ENCODE data around the gene TAGLN2.
A peak's percentile ranks its signal among the peaks of the same experiment; 100 is the strongest.

TAGLN2 gene

DNA sequence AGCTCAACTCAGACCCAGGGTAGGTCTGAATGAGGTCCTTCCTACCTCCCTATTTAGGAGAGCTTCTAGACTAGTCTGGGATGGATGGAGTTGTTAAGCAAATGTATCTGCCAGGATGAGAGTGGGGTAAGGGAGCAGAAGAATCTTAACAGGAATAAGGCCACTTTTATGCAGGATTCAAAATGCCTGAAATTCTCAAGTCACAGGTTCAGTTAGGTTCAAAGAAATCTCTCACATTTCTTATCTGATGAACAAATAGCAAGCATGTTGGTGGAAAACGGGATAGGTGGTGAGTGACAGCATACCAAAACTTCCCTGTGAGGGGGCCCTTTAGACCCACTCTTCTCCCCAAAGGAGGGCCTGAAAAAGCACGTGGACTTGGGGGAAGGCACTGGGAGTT, 25.7 kb upstream of the TAGLN2 start:
- DNase-seq (ENCODE audit: low spot score) = no peak
- TF ChIP-seq, protein P1, sequence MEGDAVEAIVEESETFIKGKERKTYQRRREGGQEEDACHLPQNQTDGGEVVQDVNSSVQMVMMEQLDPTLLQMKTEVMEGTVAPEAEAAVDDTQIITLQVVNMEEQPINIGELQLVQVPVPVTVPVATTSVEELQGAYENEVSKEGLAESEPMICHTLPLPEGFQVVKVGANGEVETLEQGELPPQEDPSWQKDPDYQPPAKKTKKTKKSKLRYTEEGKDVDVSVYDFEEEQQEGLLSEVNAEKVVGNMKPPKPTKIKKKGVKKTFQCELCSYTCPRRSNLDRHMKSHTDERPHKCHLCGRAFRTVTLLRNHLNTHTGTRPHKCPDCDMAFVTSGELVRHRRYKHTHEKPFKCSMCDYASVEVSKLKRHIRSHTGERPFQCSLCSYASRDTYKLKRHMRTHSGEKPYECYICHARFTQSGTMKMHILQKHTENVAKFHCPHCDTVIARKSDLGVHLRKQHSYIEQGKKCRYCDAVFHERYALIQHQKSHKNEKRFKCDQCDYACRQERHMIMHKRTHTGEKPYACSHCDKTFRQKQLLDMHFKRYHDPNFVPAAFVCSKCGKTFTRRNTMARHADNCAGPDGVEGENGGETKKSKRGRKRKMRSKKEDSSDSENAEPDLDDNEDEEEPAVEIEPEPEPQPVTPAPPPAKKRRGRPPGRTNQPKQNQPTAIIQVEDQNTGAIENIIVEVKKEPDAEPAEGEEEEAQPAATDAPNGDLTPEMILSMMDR (IDR thresholded peaks at IDR 0.05; ENCODE audit: extremely low read depth, insufficient read depth, missing control alignments) = no peak
- in situ Hi-C loops (cut with MboI; ENCODE audit: low pct_unique_long_range_greater_than_20kb, low sequenced_read_pairs, unreplicated experiment) = no loop called here

DNA sequence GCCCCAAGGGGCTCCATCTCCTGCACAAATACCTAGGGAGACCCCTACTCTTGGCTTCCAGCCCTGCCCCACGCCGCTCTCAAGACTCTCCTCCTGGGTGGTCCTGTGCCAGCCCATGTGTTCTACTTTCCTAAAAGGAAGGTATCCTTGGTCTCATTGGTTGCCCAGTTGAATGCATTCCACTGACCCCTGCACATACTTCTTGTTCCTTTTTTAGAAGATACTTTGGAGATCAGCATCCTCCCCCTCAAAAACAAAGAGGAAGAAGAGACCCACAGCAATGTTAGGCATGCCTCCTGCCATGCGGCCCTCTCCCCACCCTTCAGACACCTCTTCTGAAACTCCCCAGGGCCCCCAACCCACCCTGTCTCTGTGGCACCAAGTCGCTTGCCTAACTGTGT, 24.7 kb upstream of the TAGLN2 start:
- in situ Hi-C loops (cut with MboI; ENCODE audit: low pct_unique_long_range_greater_than_20kb, low sequenced_read_pairs, unreplicated experiment) = no loop called here
- DNase-seq (ENCODE audit: low spot score) = no peak
- TF ChIP-seq, protein P1 (IDR thresholded peaks at IDR 0.05; ENCODE audit: extremely low read depth, insufficient read depth, missing control alignments) = no peak

DNA sequence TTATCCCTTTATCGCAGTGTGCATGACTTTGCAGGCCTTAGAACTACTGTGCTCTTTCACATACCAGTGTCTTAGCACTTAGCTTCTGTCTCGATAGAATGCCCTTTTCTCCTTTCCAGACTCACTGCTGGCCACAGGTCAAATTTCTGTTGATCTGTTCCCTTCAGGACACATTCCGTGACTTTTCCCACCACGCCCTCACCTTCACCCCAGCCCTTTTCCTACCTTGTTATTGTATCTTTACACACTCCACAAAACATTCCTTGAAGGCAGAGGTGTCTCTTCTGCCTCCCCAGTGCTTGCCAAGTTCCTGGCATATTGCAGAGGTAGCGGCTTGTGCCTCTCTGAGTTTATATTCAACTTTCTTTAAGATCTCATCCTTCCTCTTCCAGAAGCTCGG, 23.8 kb upstream of the TAGLN2 start:
- in situ Hi-C loops (cut with MboI; ENCODE audit: low pct_unique_long_range_greater_than_20kb, low sequenced_read_pairs, unreplicated experiment) = no loop called here
- TF ChIP-seq, protein P1 (IDR thresholded peaks at IDR 0.05; ENCODE audit: extremely low read depth, insufficient read depth, missing control alignments) = no peak
- no peak for DNase-seq (ENCODE audit: low spot score)

DNA sequence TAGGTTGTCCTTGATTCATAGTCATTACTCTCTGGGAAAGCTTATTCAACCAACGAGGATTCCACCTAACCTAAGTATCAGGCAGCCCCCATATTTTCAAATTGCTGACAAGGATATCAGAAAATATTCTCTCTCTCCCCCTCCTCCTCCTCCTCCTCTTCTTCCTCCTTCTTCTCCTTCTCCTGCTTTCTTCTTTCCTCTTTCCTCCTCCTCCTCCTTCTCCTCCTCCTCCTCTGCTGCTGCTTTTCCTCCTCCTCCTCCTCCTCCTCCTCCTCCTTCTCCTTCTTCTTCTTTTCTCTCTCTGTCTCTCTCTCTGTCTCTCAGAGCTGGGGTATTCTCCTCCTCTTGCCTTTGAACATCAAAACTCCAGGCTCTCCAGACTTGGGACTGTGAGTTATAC, 22.6 kb upstream of the TAGLN2 start:
- in situ Hi-C loops (cut with MboI; ENCODE audit: low pct_unique_long_range_greater_than_20kb, low sequenced_read_pairs, unreplicated experiment) = no loop called here
- TF ChIP-seq, protein P1 (IDR thresholded peaks at IDR 0.05; ENCODE audit: extremely low read depth, insufficient read depth, missing control alignments) = no peak
- DNase-seq (ENCODE audit: low spot score) = no peak

DNA sequence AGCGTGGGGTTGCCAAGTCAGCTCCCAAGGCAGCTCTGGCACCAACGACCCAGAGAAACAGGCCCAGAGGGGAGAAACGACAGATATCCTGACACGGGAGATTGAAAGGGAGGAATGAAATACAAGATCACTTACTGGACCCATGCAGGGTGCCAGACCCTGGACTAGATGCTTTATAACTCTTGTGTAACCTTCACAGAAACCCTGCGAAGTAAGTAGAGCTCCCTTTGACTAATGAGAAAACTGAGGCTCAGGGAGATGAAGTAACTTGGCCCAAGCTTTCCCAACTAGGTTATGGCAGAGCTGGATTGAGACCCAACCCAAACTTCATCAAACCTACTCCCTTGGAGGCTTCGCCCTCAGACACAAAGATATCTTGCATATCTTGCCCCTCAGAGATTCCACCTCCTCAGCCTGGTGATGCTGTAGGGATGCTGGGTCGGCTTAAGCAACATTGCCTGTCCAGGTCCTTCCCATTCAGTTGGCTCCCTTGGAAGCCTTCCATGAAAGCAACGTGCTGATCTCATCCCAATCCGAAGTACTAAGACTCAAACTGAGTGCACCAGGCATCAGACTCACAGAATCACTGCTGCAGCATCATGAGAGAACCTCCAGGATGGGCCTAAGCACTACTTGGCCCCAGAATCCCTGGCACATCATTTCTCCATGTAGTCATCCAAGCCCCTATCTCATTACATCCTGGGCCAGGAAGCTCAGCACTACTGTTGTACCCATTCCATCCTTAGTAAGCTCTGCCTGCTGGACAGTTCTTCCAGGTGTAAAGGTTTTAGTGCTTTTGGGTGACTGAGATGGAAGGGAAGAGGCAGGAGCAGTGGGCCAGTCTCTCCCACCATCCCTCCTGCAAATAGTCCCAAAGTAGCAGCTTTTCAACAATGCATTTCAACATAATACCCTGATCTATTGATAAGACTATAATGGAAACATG, 21.2 kb upstream of the TAGLN2 start:
- TF ChIP-seq, protein P1 (IDR thresholded peaks at IDR 0.05; ENCODE audit: extremely low read depth, insufficient read depth, missing control alignments) = no peak
- no peak for DNase-seq (ENCODE audit: low spot score)
- in situ Hi-C loops (cut with MboI; ENCODE audit: low pct_unique_long_range_greater_than_20kb, low sequenced_read_pairs, unreplicated experiment) = no loop called here

DNA sequence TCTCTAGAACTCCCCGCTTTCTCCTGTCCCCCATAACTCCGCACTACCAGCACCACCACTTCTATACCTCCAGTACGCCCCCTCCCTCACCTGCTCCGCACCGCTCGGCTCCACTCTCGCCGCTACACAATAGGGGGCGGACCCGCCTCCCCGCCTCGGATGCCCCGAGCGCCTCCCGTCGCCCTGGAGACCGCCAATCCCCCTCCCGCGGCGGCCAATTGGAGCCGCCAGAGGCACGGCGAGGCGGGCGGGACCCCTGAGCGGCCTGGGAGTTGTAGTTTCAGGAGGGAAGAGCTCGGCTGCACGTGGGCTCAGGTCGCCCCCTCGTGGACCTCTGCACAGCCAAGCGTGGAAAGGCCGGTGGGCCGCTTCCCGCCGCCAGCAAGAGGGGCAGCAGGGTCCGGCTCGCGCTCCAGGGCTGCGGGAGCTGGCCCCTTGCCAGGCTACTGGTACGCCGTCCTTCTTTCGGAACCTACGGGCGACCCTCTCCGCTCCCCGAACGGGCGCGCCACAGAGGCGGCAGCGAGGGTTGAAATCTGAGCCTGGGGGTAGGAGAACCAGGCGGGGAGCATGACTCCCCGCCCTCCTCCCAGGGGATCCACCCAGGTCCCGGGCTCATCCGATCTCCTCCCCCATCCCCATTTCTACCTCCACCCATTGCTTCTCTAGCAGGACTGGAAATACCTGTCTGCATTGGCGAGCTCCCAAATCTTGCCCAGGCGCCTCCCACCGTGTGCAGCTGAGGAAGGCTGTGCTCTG, 20.4 kb upstream of the TAGLN2 start, which contains the start of gene IGSF9:
TSS of gene IGSF9 (minus strand) at position 131 of the 759 bp plus-strand sequence. CDS start 2,159 bp downstream, outside the sequence.
- peak; percentile 81 for DNase-seq (ENCODE audit: low spot score)

More for the DNA sequence above, 20.4 kb upstream of the TAGLN2 start, which contains the start of gene IGSF9:
- TF ChIP-seq, protein P1 (IDR thresholded peaks at IDR 0.05; ENCODE audit: extremely low read depth, insufficient read depth, missing control alignments) = peak; percentile 45
- in situ Hi-C loops (cut with MboI; ENCODE audit: low pct_unique_long_range_greater_than_20kb, low sequenced_read_pairs, unreplicated experiment) = no loop called here

Measured in GM13977 (cell line).